ENCODE measurements around the gene LTA4H. TPM values are rescaled to one million over a fixed set of nuclear protein-coding genes. Genes with fewer than 3 reads are reported as not detected.
A peak's percentile ranks its signal among the peaks of the same experiment; 100 is the strongest.

LTA4H gene
- total and polyA plus RNA-seq, 2 experiments from 2014 or later: 35.0 to 90.5 TPM

DNA sequence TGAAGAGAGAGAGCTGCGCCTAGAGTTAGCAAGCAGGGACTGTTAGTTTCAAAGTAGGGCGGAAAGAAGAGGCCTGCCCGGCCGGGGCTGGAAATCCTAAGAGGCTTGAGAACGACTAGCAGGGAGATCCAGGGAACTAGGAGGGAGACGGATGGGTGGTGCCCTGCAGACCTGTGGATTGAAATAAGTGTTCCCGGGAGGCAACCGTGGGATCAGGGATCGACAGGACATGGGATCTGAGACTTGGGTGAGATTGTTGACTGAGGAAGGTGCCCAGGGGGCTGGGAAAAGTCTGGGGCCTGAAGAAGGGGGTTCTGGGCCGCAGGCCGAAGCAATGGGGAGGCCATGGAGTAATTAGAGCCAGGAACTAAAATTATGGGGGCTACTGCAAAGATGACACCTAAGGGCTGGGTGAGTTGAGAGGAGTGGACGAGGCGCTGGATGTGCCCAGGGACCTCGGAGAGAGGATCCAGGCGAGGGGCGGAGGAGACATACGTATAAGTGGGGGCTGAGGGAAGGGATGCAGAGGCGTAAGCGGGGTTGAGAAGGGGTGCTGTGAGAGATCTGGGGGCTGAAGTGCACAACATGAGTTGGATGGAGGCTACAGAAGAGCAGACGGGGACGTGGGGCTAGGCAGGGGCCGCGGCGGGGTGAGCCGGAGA is 635 bp downstream of the LTA4H start:
- Histone ChIP-seq H3K79me2 (peaks cover 45% of the 10 kb centered on the region), H2AFZ (peak overlapping the region; percentile 81), H3K36me3 (replicated peaks; ENCODE audit: insufficient read depth, low read depth) (no peaks in the 10 kb centered on the region), H3K9me2 (replicated peaks; ENCODE audit: insufficient read depth) (no peaks in the 10 kb centered on the region), H4K20me1 (ENCODE audit: insufficient read depth, poor library complexity, severe bottlenecking) (peaks cover 3% of the 10 kb centered on the region), H3K27me3 (no peaks in the 10 kb centered on the region), H3K4me1 (ENCODE audit: insufficient read depth) (peaks cover 17% of the 10 kb centered on the region), H3K4me2 (peak overlapping the region; percentile 83), H3K27ac (peak overlapping the region; percentile 50), H3K9me3 (ENCODE audit: low read depth) (no peaks in the 10 kb centered on the region), H3K4me3 (peak overlapping the region; percentile 36)
- peak; percentile 62 for DNase-seq (ENCODE audit: low spot score)
- TF ChIP-seq CTCF (IDR thresholded peaks at IDR 0.05; ENCODE audit: poor library complexity): no peak
- TF ChIP-seq EZH2phosphoT487 (IDR thresholded peaks at IDR 0.05; ENCODE audit: low read depth, severe bottlenecking, unreplicated experiment): no peak
- TF ChIP-seq EZH2 (IDR thresholded peaks at IDR 0.05; ENCODE audit: borderline replicate concordance): no peak
- 3% methylated on average over 21 of the region's 25 CpGs for WGBS (ENCODE audit: low lambda C conversion rate, missing lambda C conversion rate)

DNA sequence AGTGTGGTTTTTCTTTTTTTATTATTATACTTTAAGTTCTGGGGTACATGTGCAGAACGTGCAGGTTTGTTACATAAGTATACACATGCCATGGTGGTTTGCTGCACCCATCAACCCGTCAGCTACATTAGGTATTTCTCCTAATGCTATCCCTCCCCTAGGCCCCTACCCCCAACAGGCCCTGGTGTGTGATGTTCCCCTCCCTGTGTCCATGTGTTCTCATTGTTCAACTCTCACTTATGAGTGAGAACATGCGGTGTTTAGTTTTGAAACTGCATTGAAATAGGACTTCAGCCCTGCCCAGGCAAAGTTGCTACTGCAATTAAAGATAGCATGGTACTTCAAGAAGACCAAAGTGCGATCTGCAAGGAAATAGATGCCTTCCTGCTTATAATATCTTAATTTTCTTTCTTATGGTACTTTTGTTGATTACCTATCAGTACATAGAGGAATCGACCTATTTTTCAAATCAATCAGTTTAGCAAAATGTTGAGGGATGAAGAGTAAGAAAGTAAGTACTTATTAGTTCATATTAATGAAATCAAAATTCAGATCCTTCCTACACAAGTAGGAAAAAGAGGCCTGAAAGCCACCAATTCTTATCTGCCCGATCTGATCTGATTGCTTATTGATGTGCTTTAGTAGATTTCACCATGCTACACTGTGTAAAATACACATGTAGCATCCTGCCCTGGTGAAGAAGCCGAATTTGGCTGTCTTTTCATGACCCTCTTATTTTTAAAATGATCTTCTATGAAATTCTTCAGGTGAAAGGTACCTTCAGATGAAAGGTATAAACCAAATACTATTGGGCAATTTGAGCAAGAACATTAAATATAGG is 1.6 kb downstream of the LTA4H start:
- WGBS (ENCODE audit: low lambda C conversion rate, missing lambda C conversion rate): 83% methylated on average over 7 of the region's 7 CpGs
- Histone ChIP-seq H4K20me1 (ENCODE audit: insufficient read depth, poor library complexity, severe bottlenecking) (peaks cover 3% of the 10 kb centered on the region), H3K27me3 (no peaks in the 10 kb centered on the region), H2AFZ (peak overlapping the region; percentile 81), H3K79me2 (peaks cover 45% of the 10 kb centered on the region), H3K4me2 (peak overlapping the region; percentile 83), H3K9me3 (ENCODE audit: low read depth) (no peaks in the 10 kb centered on the region), H3K27ac (peak overlapping the region; percentile 50), H3K9me2 (replicated peaks; ENCODE audit: insufficient read depth) (no peaks in the 10 kb centered on the region), H3K4me3 (peak overlapping the region; percentile 36), H3K36me3 (replicated peaks; ENCODE audit: insufficient read depth, low read depth) (no peaks in the 10 kb centered on the region), H3K4me1 (ENCODE audit: insufficient read depth) (peaks cover 17% of the 10 kb centered on the region)
- TF ChIP-seq EZH2phosphoT487 (IDR thresholded peaks at IDR 0.05; ENCODE audit: low read depth, severe bottlenecking, unreplicated experiment) (no peak), CTCF (IDR thresholded peaks at IDR 0.05; ENCODE audit: poor library complexity) (no peak), EZH2 (IDR thresholded peaks at IDR 0.05; ENCODE audit: borderline replicate concordance) (no peak)
- DNase-seq (ENCODE audit: low spot score): peak; percentile 17

- Histone ChIP-seq H3K79me2 (peaks cover 45% of the 10 kb centered on the region), H3K9me2 (replicated peaks; ENCODE audit: insufficient read depth) (no peaks in the 10 kb centered on the region), H4K20me1 (ENCODE audit: insufficient read depth, poor library complexity, severe bottlenecking) (peaks cover 3% of the 10 kb centered on the region), H3K27ac (no peak overlapping the region), H3K36me3 (replicated peaks; ENCODE audit: insufficient read depth, low read depth) (no peaks in the 10 kb centered on the region), H2AFZ (no peak overlapping the region), H3K4me2 (no peak overlapping the region), H3K4me1 (ENCODE audit: insufficient read depth) (peaks cover 17% of the 10 kb centered on the region), H3K4me3 (no peak overlapping the region), H3K27me3 (no peaks in the 10 kb centered on the region), H3K9me3 (ENCODE audit: low read depth) (no peaks in the 10 kb centered on the region)
- WGBS (ENCODE audit: low lambda C conversion rate, missing lambda C conversion rate): 91% methylated on average over 2 of the region's 2 CpGs
- no peak for DNase-seq (ENCODE audit: low spot score)
- TF ChIP-seq CTCF (IDR thresholded peaks at IDR 0.05; ENCODE audit: poor library complexity) (no peak), EZH2phosphoT487 (IDR thresholded peaks at IDR 0.05; ENCODE audit: low read depth, severe bottlenecking, unreplicated experiment) (no peak), EZH2 (IDR thresholded peaks at IDR 0.05; ENCODE audit: borderline replicate concordance) (no peak)
These were observed 5.6 kb downstream of the LTA4H start for GRCh38 chr12:96029826-96030225.
